Measurements from ENCODE around the gene XRCC3.

DNA sequence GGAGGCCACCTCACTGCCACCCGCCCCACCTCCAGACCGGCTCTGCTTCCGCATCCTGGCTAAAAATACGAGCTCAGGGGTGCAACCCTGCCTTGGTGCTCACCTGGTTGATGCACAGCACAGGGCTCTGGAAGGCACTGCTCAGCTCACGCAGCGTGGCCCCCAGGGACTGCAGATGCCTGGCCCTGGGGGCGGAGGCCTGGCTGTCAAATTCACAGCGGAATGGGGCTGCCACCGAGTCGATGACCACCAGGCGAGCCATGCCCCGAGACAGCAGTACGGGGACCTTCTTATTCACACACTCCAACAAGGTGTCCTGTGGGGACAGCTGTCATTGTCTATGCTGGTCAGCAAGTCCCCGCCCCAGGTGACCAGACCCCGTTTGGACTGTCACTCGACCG lies 16.0 kb downstream of the XRCC3 start:
- TF ChIP-seq GATA2 (IDR thresholded peaks at IDR 0.05; ENCODE audit: low read depth, low read length) (no peak), GATA3 (IDR thresholded peaks at IDR 0.05; ENCODE audit: low read depth, low read length) (no peak)

Measured in SH-SY5Y (cell line).